Mesendoderm (in vitro differentiated cells): ENCODE measurements around the gene AKT3.
"Not testable (repeated sequence)": the region's sequence is repeated elsewhere in the genome, so short reads cannot be mapped to it uniquely, and the experiment has no call there.

Experiments
- DNase-seq: peaks from one replicate; pipeline ENCODE4 v3.0.0; 2013
- H2AK5ac ChIP-seq: 2 replicates; pipeline ENCODE4 v1.6.1; 2013; ENCODE audit warnings: low read length, inconsistent platforms
- H2BK120ac ChIP-seq: 2 replicates; pipeline ENCODE4 v1.6.1; 2013; ENCODE audit warnings: low read depth, mild to moderate bottlenecking, low read length, moderate library complexity, mixed read lengths
- H2BK15ac ChIP-seq: replicated peaks from 2 replicates; pipeline ENCODE4 v1.6.1; 2013; ENCODE audit warnings: low read depth, mild to moderate bottlenecking, moderate library complexity
- H2BK5ac ChIP-seq: 2 replicates; pipeline ENCODE4 v1.6.1; 2013; ENCODE audit warnings: low read length, inconsistent platforms
- H3K18ac ChIP-seq: 2 replicates; pipeline ENCODE4 v1.6.1; 2013; ENCODE audit warnings: mild to moderate bottlenecking, low read length, mixed read lengths
- H3K23ac ChIP-seq: one replicate; pipeline ENCODE4 v1.6.1; 2013; ENCODE audit warnings: low read length
- H3K27ac ChIP-seq: 2 replicates; pipeline ENCODE4 v1.5.1; 2013; ENCODE audit warnings: low read depth, mild to moderate bottlenecking, inconsistent platforms, low read length, moderate library complexity
- H3K27me3 ChIP-seq: 2 replicates; pipeline ENCODE4 v1.6.1; 2013; ENCODE audit warnings: low read length, control low read depth, mild to moderate bottlenecking, inconsistent platforms; ENCODE audit not compliant: insufficient read depth, poor library complexity
- H3K36me3 ChIP-seq: 2 replicates; pipeline ENCODE4 v1.6.1; 2013; ENCODE audit warnings: low read length, inconsistent platforms; ENCODE audit not compliant: control insufficient read depth, insufficient read depth
- H3K4ac ChIP-seq: one replicate; pipeline ENCODE4 v1.6.1; 2013; ENCODE audit warnings: low read depth, mild to moderate bottlenecking, low read length, moderate library complexity
- H3K4me1 ChIP-seq: 2 replicates; pipeline ENCODE4 v1.6.1; 2013; ENCODE audit warnings: low read depth, low read length, inconsistent platforms; ENCODE audit not compliant: control insufficient read depth
- H3K4me2 ChIP-seq: 2 replicates; pipeline ENCODE4 v1.6.1; 2013; ENCODE audit warnings: low read length
- H3K4me3 ChIP-seq: 2 replicates; pipeline ENCODE4 v1.5.1; 2013; ENCODE audit warnings: mild to moderate bottlenecking, low read length
- H3K56ac ChIP-seq: one replicate; pipeline ENCODE4 v1.6.1; 2013; ENCODE audit warnings: low read length
- H3K79me1 ChIP-seq: 2 replicates; pipeline ENCODE4 v1.6.1; 2013; ENCODE audit warnings: low read length, inconsistent platforms
- H3K79me2 ChIP-seq: 2 replicates; pipeline ENCODE4 v1.6.1; 2013; ENCODE audit warnings: mild to moderate bottlenecking, low read length; ENCODE audit not compliant: control insufficient read depth, insufficient read depth
- H3K9ac ChIP-seq: 2 replicates; pipeline ENCODE4 v1.6.1; 2013; ENCODE audit warnings: low read length, inconsistent platforms
- H4K5ac ChIP-seq: one replicate; pipeline ENCODE4 v1.6.1; 2013; ENCODE audit warnings: low read length
- H4K8ac ChIP-seq: one replicate; pipeline ENCODE4 v1.6.1; 2013; ENCODE audit warnings: low read depth, mild to moderate bottlenecking, control low read depth, low read length, moderate library complexity
- WGBS: extraction: QIAGEN DNeasy Blood & Tissue Kit; methylation state at CpG from one replicate; pipeline ENCODE4 v1.1.7; 2013; ENCODE audit warnings: low lambda C conversion rate, missing lambda C conversion rate; ENCODE audit not compliant: insufficient coverage; ENCODE audit errors: extremely low coverage; 5-methylcytosine and 5-hydroxymethylcytosine counted together

AKT3 gene

GRCh38 chr1:243837907-243838535, 12.0 kb downstream of the AKT3 start:
- no peaks in the 10 kb centered on the region for H3K4me1 ChIP-seq
- no peaks in the 10 kb centered on the region for H3K79me2 ChIP-seq
- DNase-seq: no peak
- no peak overlapping the region for H2BK120ac ChIP-seq
- H3K23ac ChIP-seq: no peak overlapping the region
- no peaks in the 10 kb centered on the region for H3K27me3 ChIP-seq
- no peak overlapping the region for H3K9ac ChIP-seq
- H4K8ac ChIP-seq: no peak overlapping the region
- H3K4me2 ChIP-seq: no peak overlapping the region
- H3K18ac ChIP-seq: no peak overlapping the region
- no peak overlapping the region for H3K4me3 ChIP-seq
- no peaks in the 10 kb centered on the region for H3K36me3 ChIP-seq
- no peak overlapping the region for H2AK5ac ChIP-seq
- no CpG with 5 or more reads among the region's 1 CpG for WGBS
- no peak overlapping the region for H3K56ac ChIP-seq
- H3K4ac ChIP-seq: no peak overlapping the region
- no peak overlapping the region for H3K27ac ChIP-seq
- no peak overlapping the region for H4K5ac ChIP-seq
- H3K79me1 ChIP-seq: peaks cover 2% of the 10 kb centered on the region
- no peak overlapping the region for H2BK5ac ChIP-seq
- H2BK15ac ChIP-seq: no peak overlapping the region

- peaks cover 2% of the 10 kb centered on the region for H3K79me2 ChIP-seq
- H3K4ac ChIP-seq: no peak overlapping the region
- H3K4me1 ChIP-seq: no peaks in the 10 kb centered on the region
- no peak overlapping the region for H4K5ac ChIP-seq
- peaks cover 6% of the 10 kb centered on the region for H3K79me1 ChIP-seq
- H3K27ac ChIP-seq: no peak overlapping the region
- H2BK120ac ChIP-seq: no peak overlapping the region
- no peak for DNase-seq
- no peaks in the 10 kb centered on the region for H3K27me3 ChIP-seq
- H2AK5ac ChIP-seq: no peak overlapping the region
- H2BK5ac ChIP-seq: no peak overlapping the region
- no CpG with 5 or more reads among the region's 4 CpGs for WGBS
- H4K8ac ChIP-seq: no peak overlapping the region
- H3K4me3 ChIP-seq: no peak overlapping the region
- no peak overlapping the region for H3K23ac ChIP-seq
- H3K9ac ChIP-seq: no peak overlapping the region
- no peak overlapping the region for H3K18ac ChIP-seq
- no peak overlapping the region for H3K4me2 ChIP-seq
- H2BK15ac ChIP-seq: no peak overlapping the region
- H3K56ac ChIP-seq: no peak overlapping the region
- no peaks in the 10 kb centered on the region for H3K36me3 ChIP-seq
These were observed 15.9 kb downstream of the AKT3 start for GRCh38 chr1:243834130-243834529.

GRCh38 chr1:243831463-243831862, 18.6 kb downstream of the AKT3 start:
- no peak for DNase-seq
- H3K56ac ChIP-seq: no peak overlapping the region
- WGBS: no CpG with 5 or more reads among the region's 3 CpGs
- H4K5ac ChIP-seq: no peak overlapping the region
- H3K4me3 ChIP-seq: no peak overlapping the region
- H2BK5ac ChIP-seq: no peak overlapping the region
- H3K4me1 ChIP-seq: no peaks in the 10 kb centered on the region
- no peak overlapping the region for H2BK120ac ChIP-seq
- H3K79me2 ChIP-seq: peaks cover 2% of the 10 kb centered on the region
- no peaks in the 10 kb centered on the region for H3K36me3 ChIP-seq
- H3K27me3 ChIP-seq: no peaks in the 10 kb centered on the region
- no peak overlapping the region for H3K9ac ChIP-seq
- no peak overlapping the region for H3K27ac ChIP-seq
- H3K79me1 ChIP-seq: peaks cover 7% of the 10 kb centered on the region
- no peak overlapping the region for H2AK5ac ChIP-seq
- H3K4ac ChIP-seq: no peak overlapping the region
- no peak overlapping the region for H3K4me2 ChIP-seq
- H4K8ac ChIP-seq: no peak overlapping the region
- H3K18ac ChIP-seq: no peak overlapping the region
- H2BK15ac ChIP-seq: no peak overlapping the region
- no peak overlapping the region for H3K23ac ChIP-seq

GRCh38 chr1:243827206-243827605, 22.8 kb downstream of the AKT3 start:
- Histone ChIP-seq H3K79me2 (peaks cover 2% of the 10 kb centered on the region), H2BK120ac (no peak overlapping the region), H2AK5ac (no peak overlapping the region), H3K4me3 (no peak overlapping the region), H3K56ac (no peak overlapping the region), H3K23ac (no peak overlapping the region), H3K27ac (no peak overlapping the region), H3K9ac (no peak overlapping the region), H3K4me1 (no peaks in the 10 kb centered on the region), H3K4ac (no peak overlapping the region), H2BK15ac (no peak overlapping the region), H3K79me1 (peaks cover 5% of the 10 kb centered on the region), H4K5ac (no peak overlapping the region), H3K4me2 (no peak overlapping the region), H3K36me3 (no peaks in the 10 kb centered on the region), H2BK5ac (no peak overlapping the region), H3K18ac (no peak overlapping the region), H4K8ac (no peak overlapping the region), H3K27me3 (no peaks in the 10 kb centered on the region)
- no peak for DNase-seq

- not testable (repeated sequence) for H3K4me3 ChIP-seq, H3K4me2 ChIP-seq, H3K36me3 ChIP-seq, H3K9ac ChIP-seq, H3K18ac ChIP-seq, H3K79me1 ChIP-seq, H3K23ac ChIP-seq, H3K4me1 ChIP-seq, H2BK120ac ChIP-seq, H4K8ac ChIP-seq, DNase-seq, H3K56ac ChIP-seq, H2BK15ac ChIP-seq, H3K27me3 ChIP-seq, H4K5ac ChIP-seq, H3K4ac ChIP-seq, H2BK5ac ChIP-seq, H3K27ac ChIP-seq, H2AK5ac ChIP-seq, H3K79me2 ChIP-seq
- WGBS: no CpG with 5 or more reads among the region's 1 CpG
These were observed 25.1 kb downstream of the AKT3 start for GRCh38 chr1:243824907-243825306.

- no peak overlapping the region for H2BK5ac ChIP-seq
- no peak for DNase-seq
- H3K4me1 ChIP-seq: peaks cover 3% of the 10 kb centered on the region
- peaks cover 4% of the 10 kb centered on the region for H3K79me1 ChIP-seq
- no peak overlapping the region for H3K27ac ChIP-seq
- no peak overlapping the region for H3K9ac ChIP-seq
- no peaks in the 10 kb centered on the region for H3K27me3 ChIP-seq
- no CpG with 5 or more reads among the region's 1 CpG for WGBS
- no peak overlapping the region for H4K5ac ChIP-seq
- H3K4me2 ChIP-seq: no peak overlapping the region
- H3K56ac ChIP-seq: no peak overlapping the region
- H2BK15ac ChIP-seq: no peak overlapping the region
- H3K36me3 ChIP-seq: no peaks in the 10 kb centered on the region
- no peak overlapping the region for H2BK120ac ChIP-seq
- no peaks in the 10 kb centered on the region for H3K79me2 ChIP-seq
- H3K4ac ChIP-seq: no peak overlapping the region
- no peak overlapping the region for H3K18ac ChIP-seq
- no peak overlapping the region for H2AK5ac ChIP-seq
- no peak overlapping the region for H4K8ac ChIP-seq
- no peak overlapping the region for H3K4me3 ChIP-seq
- no peak overlapping the region for H3K23ac ChIP-seq
These were observed 28.8 kb downstream of the AKT3 start for GRCh38 chr1:243821177-243821680.
